ENCODE measurements around the gene KIF18B.

GRCh38 chr17:44922136-44922535 is 25.4 kb downstream of the KIF18B start:
- TF ChIP-seq, protein P1, sequence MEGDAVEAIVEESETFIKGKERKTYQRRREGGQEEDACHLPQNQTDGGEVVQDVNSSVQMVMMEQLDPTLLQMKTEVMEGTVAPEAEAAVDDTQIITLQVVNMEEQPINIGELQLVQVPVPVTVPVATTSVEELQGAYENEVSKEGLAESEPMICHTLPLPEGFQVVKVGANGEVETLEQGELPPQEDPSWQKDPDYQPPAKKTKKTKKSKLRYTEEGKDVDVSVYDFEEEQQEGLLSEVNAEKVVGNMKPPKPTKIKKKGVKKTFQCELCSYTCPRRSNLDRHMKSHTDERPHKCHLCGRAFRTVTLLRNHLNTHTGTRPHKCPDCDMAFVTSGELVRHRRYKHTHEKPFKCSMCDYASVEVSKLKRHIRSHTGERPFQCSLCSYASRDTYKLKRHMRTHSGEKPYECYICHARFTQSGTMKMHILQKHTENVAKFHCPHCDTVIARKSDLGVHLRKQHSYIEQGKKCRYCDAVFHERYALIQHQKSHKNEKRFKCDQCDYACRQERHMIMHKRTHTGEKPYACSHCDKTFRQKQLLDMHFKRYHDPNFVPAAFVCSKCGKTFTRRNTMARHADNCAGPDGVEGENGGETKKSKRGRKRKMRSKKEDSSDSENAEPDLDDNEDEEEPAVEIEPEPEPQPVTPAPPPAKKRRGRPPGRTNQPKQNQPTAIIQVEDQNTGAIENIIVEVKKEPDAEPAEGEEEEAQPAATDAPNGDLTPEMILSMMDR (conservative IDR thresholded peaks at IDR 0.05): no peak
- no peak for TF ChIP-seq EZH2 (IDR thresholded peaks at IDR 0.05; ENCODE audit: low read depth)
